Measurements from ENCODE around the gene FRAT1. TPM values are rescaled to one million over a fixed set of nuclear protein-coding genes. Genes with fewer than 3 reads are reported as not detected.
"Not testable (repeated sequence)": the region's sequence is repeated elsewhere in the genome, so short reads cannot be mapped to it uniquely, and the experiment has no call there.

Gene FRAT1
- total RNA-seq, 2 experiments from 2014 or later: 5.5 to 5.7 TPM

- CTCF ChIA-PET: interaction anchor here (0.7 to 5.1 kb wide), 10 partner anchors 9 to 55 kb away, joined by 3 to 35 read pairs (median 5); partner anchors contain the start of genes ARHGAP19 and FRAT1
- peak overlapping the region; percentile 77 for H3K4me3 Mint-ChIP-seq
- peaks cover 37% of the 10 kb centered on the region for H3K4me1 Mint-ChIP-seq
- peaks cover 23% of the 10 kb centered on the region for H3K27me3 Mint-ChIP-seq
- DNase-seq (peak; percentile 63), ATAC-seq (peak; percentile 37)
- peak overlapping the region; percentile 82 for H3K27ac Mint-ChIP-seq
- H3K9me3 Mint-ChIP-seq (ENCODE audit: low read depth): no peaks in the 10 kb centered on the region
- peaks cover 14% of the 10 kb centered on the region for H3K36me3 Mint-ChIP-seq
Observed at GRCh38 chr10:97333601-97334369, 14.7 kb downstream of the FRAT1 start.

GRCh38 chr10:97334370-97335175 lies 15.5 kb downstream of the FRAT1 start, which contains the start of gene FRAT2:
TSS of gene FRAT2 (minus strand) at chr10:97334729. CDS start at chr10:97334572, 157 bp downstream.
- CTCF ChIA-PET: interaction anchor here (1.5 to 5.1 kb wide), 4 partner anchors 9 to 56 kb away, joined by 3 to 35 read pairs (median 10); partner anchors contain the start of gene FRAT1
- ATAC-seq: peak; percentile 89
- Mint-ChIP-seq H3K9me3 (ENCODE audit: low read depth) (no peaks in the 10 kb centered on the region), H3K36me3 (peaks cover 12% of the 10 kb centered on the region), H3K4me1 (peaks cover 31% of the 10 kb centered on the region), H3K27ac (peak within 1 kb of the TSS; percentile 89), H3K27me3 (peaks cover 23% of the 10 kb centered on the region), H3K4me3 (peak within 1 kb of the TSS; percentile 77)
- DNase-seq: peak; percentile 89

GRCh38 chr10:97335188-97335619 lies 16.1 kb downstream of the FRAT1 start:
- Mint-ChIP-seq H3K27ac (peak overlapping the region; percentile 19), H3K36me3 (peaks cover 8% of the 10 kb centered on the region), H3K9me3 (ENCODE audit: low read depth) (no peaks in the 10 kb centered on the region), H3K4me3 (peak overlapping the region; percentile 77), H3K27me3 (peaks cover 23% of the 10 kb centered on the region), H3K4me1 (peaks cover 26% of the 10 kb centered on the region)
- CTCF ChIA-PET: no interaction called here
- ATAC-seq (no peak), DNase-seq (no peak)

GRCh38 chr10:97336006-97336405 lies 16.9 kb downstream of the FRAT1 start:
- Mint-ChIP-seq H3K9me3 (ENCODE audit: low read depth) (no peaks in the 10 kb centered on the region), H3K4me3 (peak overlapping the region; percentile 41), H3K27me3 (peaks cover 23% of the 10 kb centered on the region), H3K27ac (no peak overlapping the region), H3K36me3 (peaks cover 6% of the 10 kb centered on the region), H3K4me1 (peaks cover 26% of the 10 kb centered on the region)
- CTCF ChIA-PET: no interaction called here
- DNase-seq (no peak), ATAC-seq (no peak)

- no peak overlapping the region for H3K27ac Mint-ChIP-seq
Observed at GRCh38 chr10:97336446-97336845, 17.4 kb downstream of the FRAT1 start.

GRCh38 chr10:97336942-97337831 lies 18.1 kb downstream of the FRAT1 start:
- DNase-seq: no peak
- ATAC-seq: no peak
- CTCF ChIA-PET: no interaction called here
- H3K4me3 Mint-ChIP-seq: no peak overlapping the region
- peaks cover 27% of the 10 kb centered on the region for H3K27me3 Mint-ChIP-seq
- peaks cover 18% of the 10 kb centered on the region for H3K4me1 Mint-ChIP-seq
- no peak overlapping the region for H3K27ac Mint-ChIP-seq
- H3K36me3 Mint-ChIP-seq: peaks cover 2% of the 10 kb centered on the region
- H3K9me3 Mint-ChIP-seq (ENCODE audit: low read depth): no peaks in the 10 kb centered on the region

More at GRCh38 chr10:97336446-97336845, 17.4 kb downstream of the FRAT1 start:
- peaks cover 23% of the 10 kb centered on the region for H3K27me3 Mint-ChIP-seq
- DNase-seq (no peak), ATAC-seq (no peak)
- peaks cover 3% of the 10 kb centered on the region for H3K36me3 Mint-ChIP-seq
- no peak overlapping the region for H3K4me3 Mint-ChIP-seq
- H3K9me3 Mint-ChIP-seq (ENCODE audit: low read depth): no peaks in the 10 kb centered on the region
- H3K4me1 Mint-ChIP-seq: peaks cover 23% of the 10 kb centered on the region
- CTCF ChIA-PET: no interaction called here

- no peak overlapping the region for H3K4me3 Mint-ChIP-seq
- CTCF ChIA-PET: no interaction called here
Observed at GRCh38 chr10:97338041-97338440, 19.0 kb downstream of the FRAT1 start.

GRCh38 chr10:97341416-97341815 lies 22.3 kb downstream of the FRAT1 start:
- CTCF ChIA-PET: interaction anchor here (1.3 kb wide), 1 partner anchor 131 kb away, joined by 4 read pairs; no protein-coding TSS in a partner anchor
- DNase-seq: no peak
- Mint-ChIP-seq H3K27ac (no peak overlapping the region), H3K4me3 (no peak overlapping the region), H3K9me3 (ENCODE audit: low read depth) (no peaks in the 10 kb centered on the region), H3K36me3 (no peaks in the 10 kb centered on the region), H3K27me3 (peaks cover 24% of the 10 kb centered on the region), H3K4me1 (no peaks in the 10 kb centered on the region)
- ATAC-seq: no peak

More at GRCh38 chr10:97338041-97338440, 19.0 kb downstream of the FRAT1 start:
- peaks cover 9% of the 10 kb centered on the region for H3K4me1 Mint-ChIP-seq
- peaks cover 30% of the 10 kb centered on the region for H3K27me3 Mint-ChIP-seq
- DNase-seq (no peak), ATAC-seq (no peak)
- no peak overlapping the region for H3K27ac Mint-ChIP-seq
- no peaks in the 10 kb centered on the region for H3K36me3 Mint-ChIP-seq
- no peaks in the 10 kb centered on the region for H3K9me3 Mint-ChIP-seq (ENCODE audit: low read depth)

- H3K27me3 Mint-ChIP-seq; ATAC-seq; H3K4me1 Mint-ChIP-seq; H3K9me3 Mint-ChIP-seq (ENCODE audit: low read depth); H3K36me3 Mint-ChIP-seq; H3K4me3 Mint-ChIP-seq; DNase-seq; H3K27ac Mint-ChIP-seq: not testable (repeated sequence)
- CTCF ChIA-PET: interaction anchor here (1.3 kb wide), 1 partner anchor 10 kb away, joined by 3 read pairs; no protein-coding TSS in a partner anchor
Observed at GRCh38 chr10:97343664-97344063, 24.6 kb downstream of the FRAT1 start.

- Mint-ChIP-seq H3K36me3 (peaks cover 1% of the 10 kb centered on the region), H3K27me3 (peaks cover 3% of the 10 kb centered on the region), H3K4me1 (no peaks in the 10 kb centered on the region), H3K4me3 (no peak overlapping the region), H3K27ac (no peak overlapping the region), H3K9me3 (ENCODE audit: low read depth) (no peaks in the 10 kb centered on the region)
- CTCF ChIA-PET: no interaction called here
- DNase-seq (no peak), ATAC-seq (no peak)
Observed at GRCh38 chr10:97347317-97347716, 28.2 kb downstream of the FRAT1 start.

- no peak for ATAC-seq
- no peaks in the 10 kb centered on the region for H3K4me1 Mint-ChIP-seq
- CTCF ChIA-PET: no interaction called here
Observed at GRCh38 chr10:97349752-97350513, 30.9 kb downstream of the FRAT1 start.

GRCh38 chr10:97353945-97354344 lies 34.9 kb downstream of the FRAT1 start:
- H3K27me3 Mint-ChIP-seq: no peaks in the 10 kb centered on the region
- no peak for DNase-seq
- no peaks in the 10 kb centered on the region for H3K9me3 Mint-ChIP-seq (ENCODE audit: low read depth)
- H3K36me3 Mint-ChIP-seq: peaks cover 4% of the 10 kb centered on the region
- H3K4me1 Mint-ChIP-seq: peaks cover 8% of the 10 kb centered on the region
- H3K27ac Mint-ChIP-seq: no peak overlapping the region
- no peak for ATAC-seq
- no peak overlapping the region for H3K4me3 Mint-ChIP-seq
- CTCF ChIA-PET: no interaction called here

More at GRCh38 chr10:97349752-97350513, 30.9 kb downstream of the FRAT1 start:
- H3K4me3 Mint-ChIP-seq: no peak overlapping the region
- no peaks in the 10 kb centered on the region for H3K27me3 Mint-ChIP-seq
- no peaks in the 10 kb centered on the region for H3K9me3 Mint-ChIP-seq (ENCODE audit: low read depth)
- H3K27ac Mint-ChIP-seq: no peak overlapping the region
- H3K36me3 Mint-ChIP-seq: peaks cover 1% of the 10 kb centered on the region
- no peak for DNase-seq
